Thymus (tissue), 11 donors: ENCODE data around the gene JMJD1C. TPM values are rescaled to one million over a fixed set of nuclear protein-coding genes. Genes with fewer than 3 reads are reported as not detected.

Experiments
- DNase-seq, 9 donors: peaks; one replicate each; pipeline ENCODE4 v3.0.0-alpha.2; 2013; ENCODE audit warnings: low spot score in 9 of 9, low read depth in 6 of 9, missing footprints in 1 of 9
- H3K27ac ChIP-seq, 2 donors: one replicate each; pipeline ENCODE4 v1.5.1; 2013; ENCODE audit warnings: control low read depth in 1 of 2, low read depth in 1 of 2, low read length in 1 of 2, mild to moderate bottlenecking in 1 of 2, moderate library complexity in 1 of 2
- H3K27me3 ChIP-seq, 2 donors: one replicate each; pipeline ENCODE4 v1.5.1; 2013; ENCODE audit warnings: low read length in 1 of 2; ENCODE audit not compliant: control insufficient read depth in 2 of 2, insufficient read depth in 1 of 2
- H3K36me3 ChIP-seq, 2 donors: one replicate each; pipeline ENCODE4 v1.5.1; 2013; ENCODE audit warnings: low read length in 1 of 2, mild to moderate bottlenecking in 1 of 2, moderate library complexity in 1 of 2; ENCODE audit not compliant: control insufficient read depth in 2 of 2, insufficient read depth in 2 of 2
- H3K4me1 ChIP-seq, 2 donors: one replicate each; pipeline ENCODE4 v1.5.1; 2013; ENCODE audit warnings: low read length in 2 of 2; ENCODE audit not compliant: control insufficient read depth in 2 of 2, insufficient read depth in 2 of 2
- H3K4me3 ChIP-seq, 2 donors: one replicate each; pipeline ENCODE4 v1.5.1; 2013; ENCODE audit warnings: low read length in 2 of 2, control low read depth in 1 of 2, mild to moderate bottlenecking in 1 of 2
- H3K9me3 ChIP-seq, 2 donors: one replicate each; pipeline ENCODE4 v1.5.1; 2013; ENCODE audit warnings: low read length in 1 of 2, mild to moderate bottlenecking in 1 of 2; ENCODE audit not compliant: control insufficient read depth in 2 of 2, insufficient read depth in 1 of 2
- WGBS: extraction: QIAGEN DNeasy Blood & Tissue Kit; methylation state at CpG from one replicate; pipeline ENCODE4 v1.1.7; 2013; 5-methylcytosine and 5-hydroxymethylcytosine counted together
- polyA plus RNA-seq: library from polyadenylated mRNA; stranded (reverse); fragments of 200-250 nt; gene quantifications from one replicate; pipeline ENCODE4 v1.2.3, GENCODE V29; 2013
- total RNA-seq: library from RNA; stranded (reverse); fragments of 120-200 nt; gene quantifications from one replicate; pipeline ENCODE4 v1.2.4, GENCODE V29; 2013
- donor health status: healthy.

Gene JMJD1C
- total and polyA plus RNA-seq, 2 donors = 70.8 to 86.2 TPM

DNA sequence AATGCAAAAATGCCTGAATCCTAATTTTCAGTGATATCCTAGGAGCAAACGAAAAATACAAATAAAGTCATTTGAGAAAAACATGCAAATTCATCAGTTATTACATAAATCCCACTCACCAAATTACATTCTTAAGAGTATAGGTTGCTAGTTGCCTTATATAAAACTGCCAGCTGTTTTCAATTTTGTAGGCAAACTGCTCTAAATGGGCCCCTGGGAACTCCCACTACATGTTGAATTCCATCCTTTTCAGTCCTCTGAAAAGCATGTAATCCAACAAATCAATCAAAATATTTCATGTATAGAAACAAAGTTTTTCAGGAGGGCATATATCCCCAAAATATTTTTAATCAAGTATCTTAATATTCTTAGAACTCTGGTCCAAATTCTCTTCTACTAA, 2.1 kb upstream of the JMJD1C start:
- H3K4me3 ChIP-seq = no peak overlapping the region
- H3K27me3 ChIP-seq = peaks cover 0 to 17% of the 10 kb centered on the region in 2 donors
- H3K4me1 ChIP-seq = peaks cover 4% of the 10 kb centered on the region in 2 donors
- WGBS = 95% methylated on average over 1 of the region's 1 CpG
- no peaks in the 10 kb centered on the region for H3K36me3 ChIP-seq
- no peak for DNase-seq
- no peaks in the 10 kb centered on the region for H3K9me3 ChIP-seq
- H3K27ac ChIP-seq = no peak overlapping the region

DNA sequence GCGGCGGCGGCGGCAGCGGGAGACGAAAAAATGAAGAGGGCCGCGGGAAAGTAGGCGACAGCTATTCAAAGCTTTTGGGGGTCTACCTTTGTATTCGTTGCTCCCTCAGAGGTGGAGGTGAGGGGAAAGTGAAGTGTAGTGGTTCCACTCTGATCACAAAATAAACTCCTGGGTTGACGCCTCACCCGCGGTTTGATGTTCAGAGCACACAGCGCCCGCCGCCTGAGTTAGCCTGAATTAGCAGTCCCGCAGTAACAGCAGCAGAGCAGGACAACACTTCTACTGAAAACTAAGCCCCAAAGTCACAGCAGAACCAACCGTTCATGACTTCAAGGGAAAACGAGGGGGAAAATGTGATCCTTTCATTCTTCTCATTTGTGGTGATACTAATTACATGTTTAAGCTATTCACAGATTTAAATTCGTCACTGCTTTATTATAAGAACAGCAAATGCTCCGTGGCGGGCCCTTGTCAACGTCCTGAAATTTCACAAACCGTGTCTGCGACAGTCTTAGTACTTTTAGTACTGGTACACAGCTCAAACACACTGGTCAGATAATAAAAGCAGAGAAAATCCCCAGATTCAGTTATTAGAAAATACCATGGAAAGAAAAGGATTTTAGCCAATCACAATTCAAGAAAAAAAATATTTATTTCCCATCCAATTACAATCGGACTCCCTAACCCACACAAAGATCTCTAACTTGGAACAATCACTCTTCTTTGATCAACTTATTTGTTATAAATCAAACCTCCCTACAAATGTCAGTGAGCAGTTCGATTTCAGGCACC, 563 bp upstream of the JMJD1C start:
- peaks cover 0 to 17% of the 10 kb centered on the region in 2 donors for H3K27me3 ChIP-seq
- no peaks in the 10 kb centered on the region for H3K9me3 ChIP-seq
- peak in 5 of 9 donors; percentile 21 to 56 (median 30) for DNase-seq
- peak overlapping the region; percentile 39 to 83 for H3K27ac ChIP-seq
- H3K4me1 ChIP-seq = peaks cover 4% of the 10 kb centered on the region in 2 donors
- no peaks in the 10 kb centered on the region for H3K36me3 ChIP-seq
- 11% methylated on average over 27 of the region's 27 CpGs for WGBS
- peak overlapping the region; percentile 83 for H3K4me3 ChIP-seq

DNA sequence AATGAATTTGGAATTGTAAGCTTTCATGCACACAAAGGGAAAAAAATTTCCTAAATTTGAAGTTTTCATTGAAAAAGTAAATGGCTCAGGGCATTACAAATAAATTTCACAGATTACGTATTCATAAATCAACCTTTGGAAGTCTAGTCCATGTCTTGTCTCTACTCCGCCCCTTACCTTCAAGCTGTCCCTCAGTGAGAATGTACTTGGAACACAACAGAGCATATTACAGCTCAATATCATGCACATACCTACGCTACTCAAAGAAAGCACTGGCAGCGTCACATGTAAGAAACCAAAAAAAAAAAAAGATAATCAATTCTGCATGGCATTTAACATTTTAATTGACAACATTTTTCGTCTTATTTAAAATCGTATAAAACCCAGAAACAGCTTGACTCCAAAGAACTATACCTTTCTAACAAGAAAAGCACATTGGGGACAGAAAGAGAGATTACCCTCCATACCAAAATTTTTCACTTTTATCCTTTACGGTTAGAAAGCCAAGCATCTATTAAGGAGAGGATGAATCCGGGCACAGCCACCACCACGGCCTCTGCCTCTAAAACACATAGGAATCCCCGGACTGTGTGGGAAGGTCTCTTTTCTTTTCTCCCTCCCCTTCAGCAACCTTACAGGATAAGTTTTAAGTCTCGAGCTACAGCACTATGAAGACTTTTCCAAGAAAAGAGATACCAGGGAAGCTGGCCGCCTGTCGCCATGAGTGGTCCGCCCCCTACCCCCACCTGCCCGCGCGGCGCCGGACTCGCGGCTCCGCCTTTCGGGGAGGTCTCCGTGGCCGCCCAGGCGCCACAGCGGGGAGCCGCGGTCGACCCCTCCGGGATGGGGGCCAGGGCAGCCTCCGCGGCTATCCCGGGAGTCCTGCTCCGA, 1.1 kb downstream of the JMJD1C start:
- no peaks in the 10 kb centered on the region for H3K9me3 ChIP-seq
- no peak overlapping the region for H3K27ac ChIP-seq
- H3K36me3 ChIP-seq = no peaks in the 10 kb centered on the region
- 15% methylated on average over 35 of the region's 35 CpGs for WGBS
- peak overlapping the region; percentile 83 for H3K4me3 ChIP-seq
- DNase-seq = peak in 3 of 9 donors; percentile 6 to 15 (median 7)
- H3K27me3 ChIP-seq = peaks cover 0 to 17% of the 10 kb centered on the region in 2 donors
- peaks cover 4% of the 10 kb centered on the region in 2 donors for H3K4me1 ChIP-seq

DNA sequence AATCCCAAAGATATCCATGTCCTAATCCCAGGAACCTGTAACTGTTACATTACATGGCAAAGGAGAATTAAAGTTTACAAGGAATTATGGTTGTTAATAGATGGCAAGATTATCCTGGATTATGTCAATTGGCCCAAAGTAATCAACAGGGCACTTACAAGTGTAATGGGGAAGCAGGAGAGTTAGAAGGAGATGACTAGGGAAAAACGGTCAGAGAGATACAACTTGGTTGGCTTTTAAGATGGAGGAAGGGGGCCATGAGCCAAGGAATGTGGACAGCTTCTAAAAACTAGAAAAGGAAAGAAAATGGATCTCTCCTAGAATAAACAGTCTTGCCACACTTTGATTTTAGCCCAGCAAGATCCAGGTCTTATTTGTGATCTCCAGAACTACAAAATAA, 3.3 kb downstream of the JMJD1C start:
- H3K9me3 ChIP-seq = no peaks in the 10 kb centered on the region
- H3K27me3 ChIP-seq = peaks cover 0 to 17% of the 10 kb centered on the region in 2 donors
- H3K27ac ChIP-seq = no peak overlapping the region
- peaks cover 4% of the 10 kb centered on the region in 2 donors for H3K4me1 ChIP-seq
- WGBS = 100% methylated on average over 1 of the region's 1 CpG
- DNase-seq = no peak
- H3K36me3 ChIP-seq = no peaks in the 10 kb centered on the region
- H3K4me3 ChIP-seq = no peak overlapping the region

DNA sequence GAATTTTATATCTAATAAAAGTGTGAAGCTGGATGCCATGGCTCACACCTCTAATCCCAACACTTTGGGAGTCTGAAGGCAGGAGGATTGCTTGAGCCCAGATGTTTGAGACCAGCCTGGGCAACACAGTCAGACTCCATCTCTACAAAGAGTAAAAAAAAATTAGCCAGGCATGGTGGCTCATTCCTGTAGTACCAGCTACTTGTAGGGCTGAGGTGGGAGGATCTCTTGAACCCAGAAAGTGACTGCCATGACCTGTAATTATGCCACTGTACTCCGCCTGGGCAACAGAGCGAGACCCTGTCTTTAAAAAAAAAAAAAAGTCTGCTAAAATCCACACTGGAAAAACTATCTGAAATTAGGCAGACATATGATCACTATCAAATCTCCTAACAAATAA, 7.6 kb downstream of the JMJD1C start:
- Histone ChIP-seq H3K36me3 (peaks cover 0 to 2% of the 10 kb centered on the region in 2 donors), H3K4me1 (no peaks in the 10 kb centered on the region), H3K27me3 (no peaks in the 10 kb centered on the region), H3K27ac (no peak overlapping the region), H3K4me3 (no peak overlapping the region), H3K9me3 (no peaks in the 10 kb centered on the region)
- WGBS = 99% methylated on average over 2 of the region's 2 CpGs
- no peak for DNase-seq

DNA sequence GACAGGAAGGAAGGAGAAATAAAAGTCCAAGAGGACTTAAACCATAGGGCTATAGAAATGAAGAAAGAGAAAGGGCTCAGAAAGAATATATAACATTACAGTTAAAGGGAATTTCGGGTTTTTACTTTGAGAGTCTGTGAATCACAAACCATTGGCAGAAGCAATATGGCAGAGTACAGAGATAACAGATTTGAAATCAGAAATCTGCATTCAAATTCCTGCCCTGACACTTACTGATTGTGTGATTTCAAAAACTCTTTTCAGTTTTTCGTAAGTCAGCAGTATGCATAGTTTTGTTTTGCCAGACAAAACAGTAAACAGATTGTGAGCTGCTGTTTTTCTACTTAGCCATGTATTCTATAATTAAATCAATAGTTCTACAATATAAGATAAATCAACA, 8.2 kb downstream of the JMJD1C start:
- 96% methylated on average over 2 of the region's 2 CpGs for WGBS
- H3K4me3 ChIP-seq = no peak overlapping the region
- H3K27ac ChIP-seq = no peak overlapping the region
- no peaks in the 10 kb centered on the region for H3K4me1 ChIP-seq
- no peaks in the 10 kb centered on the region for H3K27me3 ChIP-seq
- H3K9me3 ChIP-seq = no peaks in the 10 kb centered on the region
- DNase-seq = no peak
- peaks cover 0 to 2% of the 10 kb centered on the region in 2 donors for H3K36me3 ChIP-seq

DNA sequence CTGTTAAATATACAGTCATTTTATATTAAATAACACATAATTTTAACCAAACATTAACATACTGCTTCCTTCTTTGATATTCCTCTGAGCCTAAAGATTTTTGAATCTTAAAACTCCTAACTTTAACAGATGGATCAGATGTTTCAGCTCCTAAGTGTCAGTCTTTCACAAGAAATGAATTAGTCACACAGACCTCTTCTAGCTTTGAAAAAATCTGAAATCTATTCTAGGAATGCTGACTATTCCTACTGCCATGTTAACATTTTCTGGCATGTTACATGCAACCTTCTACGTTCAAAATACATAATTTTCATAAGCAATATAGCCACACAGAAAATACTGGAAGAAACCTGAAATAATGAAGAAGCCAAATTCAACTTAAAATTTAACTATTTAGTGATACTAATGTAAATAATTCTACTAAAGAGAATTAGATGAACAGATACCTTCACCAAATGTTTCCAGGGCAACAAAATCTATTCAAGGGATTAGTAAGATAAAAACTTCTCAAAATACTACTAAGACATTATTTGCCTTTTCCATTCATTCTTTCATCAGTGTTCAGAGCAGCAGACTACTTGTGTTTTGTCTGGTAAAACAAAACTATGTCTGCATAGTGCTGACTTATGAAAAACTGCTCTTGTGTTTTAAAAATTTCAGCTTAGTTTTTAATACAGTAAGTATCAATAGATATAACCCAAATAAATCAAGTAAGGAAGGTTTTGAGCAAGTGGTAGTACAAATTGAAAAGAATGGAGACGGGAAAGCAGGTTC, 9.2 kb downstream of the JMJD1C start:
- Histone ChIP-seq H3K4me3 (no peak overlapping the region), H3K27ac (no peak overlapping the region), H3K4me1 (no peaks in the 10 kb centered on the region), H3K27me3 (no peaks in the 10 kb centered on the region), H3K36me3 (peaks cover 0 to 2% of the 10 kb centered on the region in 2 donors), H3K9me3 (no peaks in the 10 kb centered on the region)
- 95% methylated on average over 2 of the region's 2 CpGs for WGBS
- DNase-seq = no peak

DNA sequence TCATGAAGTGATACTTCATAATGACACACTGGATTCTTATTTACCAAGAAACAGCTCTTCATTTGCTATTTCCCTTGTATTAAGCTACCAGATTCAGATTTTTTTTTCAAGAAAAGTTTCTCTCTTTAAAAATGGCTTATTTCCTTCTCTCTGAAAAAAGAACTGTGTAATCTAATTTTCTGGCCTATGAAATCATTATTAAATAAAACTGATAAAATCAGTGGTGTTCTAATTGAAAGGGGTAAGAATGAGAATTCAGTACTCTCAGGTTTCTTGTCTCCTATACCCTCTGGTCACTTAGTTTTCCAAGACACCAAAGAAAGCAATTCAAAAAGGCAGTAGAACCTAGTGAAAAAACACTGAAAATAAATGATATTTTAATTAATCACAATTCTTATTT, 10.3 kb downstream of the JMJD1C start:
- H3K36me3 ChIP-seq = peaks cover 0 to 2% of the 10 kb centered on the region in 2 donors
- DNase-seq = no peak
- no peak overlapping the region for H3K4me3 ChIP-seq
- H3K4me1 ChIP-seq = no peaks in the 10 kb centered on the region
- no peaks in the 10 kb centered on the region for H3K9me3 ChIP-seq
- no peak overlapping the region for H3K27ac ChIP-seq
- H3K27me3 ChIP-seq = no peaks in the 10 kb centered on the region
